HEK293 (cell line): ENCODE measurements around the gene SETD3.

Source experiments
- CTCF ChIA-PET: fragments of 350-600 bp; formaldehyde crosslinking; extraction: SDS; loops from one replicate; lab custom pipeline; 2021; ENCODE audit warnings: antibody characterized with exemption; lab: Yijun Ruan, JAX
- POLR2A ChIA-PET: fragments of 300-600 bp; formaldehyde crosslinking; extraction: SDS; loops from one replicate; lab custom pipeline; 2020; ENCODE audit warnings: antibody characterized with exemption, inconsistent platforms; lab: Yijun Ruan, JAX
- H3K27ac ChIP-seq: fragments of 200-500 bp; sonication (Bioruptor generic); 2 replicates; pipeline ENCODE4 v1.5.1; 2014; ENCODE audit warnings: low read depth, low read length, control low read depth, inconsistent platforms; ENCODE audit errors: extremely low read depth
- H3K36me3 ChIP-seq, 2 experiments: fragments of 200-500 bp in 1 of 2; sonication (Bioruptor generic) in 1 of 2; 1 replicate in 1 of 2; 2 replicates in 1 of 2; pipeline ENCODE4 v1.5.1; 2014 to 2017; ENCODE audit warnings: inconsistent platforms in 2 of 2, low read length in 2 of 2; ENCODE audit not compliant: control insufficient read depth in 2 of 2, insufficient read depth in 1 of 2
- H3K4me1 ChIP-seq: fragments of 200-500 bp; sonication (Bioruptor generic); 2 replicates; pipeline ENCODE4 v1.5.1; 2014; ENCODE audit warnings: mild to moderate bottlenecking, low read length, inconsistent platforms; ENCODE audit not compliant: control insufficient read depth, insufficient read depth
- H3K4me3 ChIP-seq: 2 replicates; pipeline ENCODE4 v1.5.1; 2011; ENCODE audit warnings: low read depth, mild to moderate bottlenecking, control low read depth, low read length, moderate library complexity
- H3K9me3 ChIP-seq: fragments of 200-500 bp; sonication (Bioruptor generic); 2 replicates; pipeline ENCODE4 v1.5.1; 2014; ENCODE audit warnings: low read depth, low read length, inconsistent platforms; ENCODE audit not compliant: control insufficient read depth, insufficient read depth
- CTCF ChIP-seq: fragments of 450-650 bp; formaldehyde crosslinking; IDR thresholded peaks from 2 replicates; pipeline ENCODE4 v1.5.1; 2016; ENCODE audit warnings: missing biosample characterization, missing genetic modification characterization
- FEZF1 ChIP-seq: fragments of 450-650 bp; formaldehyde crosslinking; IDR thresholded peaks from 2 replicates; pipeline ENCODE4 v1.5.1; 2016; ENCODE audit warnings: missing biosample characterization, missing genetic modification characterization
- PRDM10 ChIP-seq: fragments of 450-650 bp; formaldehyde crosslinking; IDR thresholded peaks from 2 replicates; pipeline ENCODE4 v1.5.1; 2016; ENCODE audit warnings: missing biosample characterization, missing genetic modification characterization
- TRIM28 ChIP-seq: IDR thresholded peaks from 2 replicates; pipeline ENCODE4 v1.6.1; 2011; ENCODE audit warnings: low read length, control low read depth, borderline replicate concordance
- TSHZ1 ChIP-seq: fragments of 450-650 bp; formaldehyde crosslinking; IDR thresholded peaks from 2 replicates; pipeline ENCODE4 v1.5.1; 2016; ENCODE audit warnings: missing biosample characterization, missing genetic modification characterization, borderline replicate concordance
- ZBTB20 ChIP-seq: fragments of 450-650 bp; formaldehyde crosslinking; IDR thresholded peaks from 2 replicates; pipeline ENCODE4 v1.5.1; 2016; ENCODE audit warnings: missing biosample characterization, missing genetic modification characterization
- ZNF146 ChIP-seq: fragments of 450-650 bp; formaldehyde crosslinking; IDR thresholded peaks from 2 replicates; pipeline ENCODE4 v1.5.1; 2016; ENCODE audit warnings: missing biosample characterization, missing genetic modification characterization
- ZNF155 ChIP-seq: fragments of 450-650 bp; formaldehyde crosslinking; IDR thresholded peaks from 2 replicates; pipeline ENCODE4 v1.5.1; 2016; ENCODE audit warnings: missing biosample characterization, missing genetic modification characterization
- ZNF157 ChIP-seq: fragments of 450-650 bp; formaldehyde crosslinking; IDR thresholded peaks from 2 replicates; pipeline ENCODE4 v1.5.1; 2016; ENCODE audit warnings: missing biosample characterization, missing genetic modification characterization
- ZNF248 ChIP-seq: fragments of 450-650 bp; formaldehyde crosslinking; IDR thresholded peaks from 2 replicates; pipeline ENCODE4 v1.5.1; 2017; ENCODE audit warnings: missing biosample characterization, missing genetic modification characterization
- ZNF335 ChIP-seq: fragments of 450-650 bp; formaldehyde crosslinking; conservative IDR thresholded peaks from 2 replicates; pipeline ENCODE4 v1.5.1; 2016; ENCODE audit warnings: missing biosample characterization, missing genetic modification characterization
- ZNF398 ChIP-seq: fragments of 450-650 bp; formaldehyde crosslinking; IDR thresholded peaks from 2 replicates; pipeline ENCODE4 v1.5.1; 2017; ENCODE audit warnings: missing biosample characterization, missing genetic modification characterization
- ZNF548 ChIP-seq: fragments of 450-650 bp; formaldehyde crosslinking; IDR thresholded peaks from 2 replicates; pipeline ENCODE4 v1.5.1; 2016; ENCODE audit warnings: missing biosample characterization, missing genetic modification characterization
- ZNF580 ChIP-seq: fragments of 450-650 bp; formaldehyde crosslinking; IDR thresholded peaks from 2 replicates; pipeline ENCODE4 v1.5.1; 2016; ENCODE audit warnings: missing biosample characterization, missing genetic modification characterization
- ZNF768 ChIP-seq: fragments of 450-650 bp; formaldehyde crosslinking; IDR thresholded peaks from 2 replicates; pipeline ENCODE4 v1.5.1; 2018; ENCODE audit warnings: missing biosample characterization, mild to moderate bottlenecking, missing genetic modification characterization
- ZNF837 ChIP-seq: fragments of 450-650 bp; formaldehyde crosslinking; IDR thresholded peaks from 2 replicates; pipeline ENCODE4 v1.5.1; 2016; ENCODE audit warnings: missing biosample characterization, missing genetic modification characterization
- ZSCAN4 ChIP-seq: fragments of 450-650 bp; formaldehyde crosslinking; IDR thresholded peaks from 2 replicates; pipeline ENCODE4 v1.5.1; 2017; ENCODE audit warnings: missing biosample characterization, missing genetic modification characterization
- ZSCAN5A ChIP-seq: fragments of 450-650 bp; formaldehyde crosslinking; IDR thresholded peaks from 2 replicates; pipeline ENCODE4 v1.5.1; 2016; ENCODE audit warnings: missing biosample characterization, missing genetic modification characterization

The SETD3 gene

GRCh38 chr14:99427632-99428300 lies 52.9 kb downstream of the SETD3 start:
- ChIA-PET POLR2A (interaction anchor here (0.8 to 1.7 kb wide), 2 partner anchors 53 to 254 kb away, joined by 3 read pairs; partner anchors contain the start of genes CCNK and SETD3), CTCF (interaction anchor here (0.6 to 4.9 kb wide), 4 partner anchors 11 to 39 kb away, joined by 3 to 32 read pairs (median 4); no protein-coding TSS in a partner anchor)
- Histone ChIP-seq H3K4me1 (no peaks in the 10 kb centered on the region), H3K9me3 (no peaks in the 10 kb centered on the region), H3K4me3 (no peak overlapping the region), H3K27ac (no peak overlapping the region), H3K36me3 (peaks cover 3 to 28% of the 10 kb centered on the region in 2 experiments; a peak in 1 of 3 replicates)
- TF ChIP-seq ZSCAN5A (no peak), ZNF580 (tag by site-specific recombination) (no peak), CTCF (tag by site-specific recombination) (no peak), ZBTB20 (tag by site-specific recombination) (no peak), ZNF837 (tag by site-specific recombination) (no peak), ZNF768 (no peak), TRIM28 (no peak), ZNF146 (no peak), PRDM10 (tag by site-specific recombination) (no peak), ZNF155 (tag by site-specific recombination) (no peak), ZNF248 (tag by site-specific recombination) (no peak), ZNF398 (tag by site-specific recombination) (no peak), ZNF548 (tag by site-specific recombination) (no peak), FEZF1 (tag by site-specific recombination) (no peak), ZNF335 (tag by site-specific recombination) (no peak), ZSCAN4 (tag by site-specific recombination) (no peak), TSHZ1 (no peak), ZNF157 (no peak)
